Measurements from ENCODE around the gene TACR1. TPM values are rescaled to one million over a fixed set of nuclear protein-coding genes. Genes with fewer than 3 reads are reported as not detected.
"Not testable (repeated sequence)": the region's sequence is repeated elsewhere in the genome, so short reads cannot be mapped to it uniquely, and the experiment has no call there.

The TACR1 gene
- total RNA-seq, 1 donor: not detected

GRCh38 chr2:75067506-75067905 lies 131.8 kb downstream of the TACR1 start:
- no peak overlapping the region for H3K4me3 ChIP-seq (ENCODE audit: low read depth, low read length)
- TF ChIP-seq CTCF (IDR thresholded peaks at IDR 0.05; ENCODE audit: insufficient read depth, low read depth, low read length): no peak
- DNase-seq (ENCODE audit: low read depth): no peak

GRCh38 chr2:75066121-75066902 lies 133.0 kb downstream of the TACR1 start:
- no peak overlapping the region for H3K4me3 ChIP-seq (ENCODE audit: low read depth, low read length)
- TF ChIP-seq CTCF (IDR thresholded peaks at IDR 0.05; ENCODE audit: insufficient read depth, low read depth, low read length): no peak
- DNase-seq (ENCODE audit: low read depth): no peak

GRCh38 chr2:75065402-75066008 lies 133.8 kb downstream of the TACR1 start:
- no peak overlapping the region for H3K4me3 ChIP-seq (ENCODE audit: low read depth, low read length)
- no peak for DNase-seq (ENCODE audit: low read depth)

GRCh38 chr2:75064691-75065396 lies 134.5 kb downstream of the TACR1 start:
- peak; percentile 54 for DNase-seq (ENCODE audit: low read depth)
- H3K4me3 ChIP-seq (ENCODE audit: low read depth, low read length): no peak overlapping the region

More at GRCh38 chr2:75065402-75066008, 133.8 kb downstream of the TACR1 start:
- TF ChIP-seq CTCF (IDR thresholded peaks at IDR 0.05; ENCODE audit: insufficient read depth, low read depth, low read length): no peak

GRCh38 chr2:75063906-75064305 lies 135.4 kb downstream of the TACR1 start:
- DNase-seq (ENCODE audit: low read depth): no peak
- TF ChIP-seq CTCF (IDR thresholded peaks at IDR 0.05; ENCODE audit: insufficient read depth, low read depth, low read length): no peak
- no peak overlapping the region for H3K4me3 ChIP-seq (ENCODE audit: low read depth, low read length)

More at GRCh38 chr2:75064691-75065396, 134.5 kb downstream of the TACR1 start:
- TF ChIP-seq CTCF (IDR thresholded peaks at IDR 0.05; ENCODE audit: insufficient read depth, low read depth, low read length): peak; percentile 96

GRCh38 chr2:75058427-75058826 lies 140.9 kb downstream of the TACR1 start:
- no peak overlapping the region for H3K4me3 ChIP-seq (ENCODE audit: low read depth, low read length)
- no peak for DNase-seq (ENCODE audit: low read depth)
- no peak for TF ChIP-seq CTCF (IDR thresholded peaks at IDR 0.05; ENCODE audit: insufficient read depth, low read depth, low read length)

GRCh38 chr2:75057150-75057549 lies 142.2 kb downstream of the TACR1 start:
- not testable (repeated sequence) for H3K4me3 ChIP-seq (ENCODE audit: low read depth, low read length); DNase-seq (ENCODE audit: low read depth)
